ENCODE measurements around the gene MLLT10. TPM values are rescaled to one million over a fixed set of nuclear protein-coding genes. Genes with fewer than 3 reads are reported as not detected.

MLLT10 gene
- total RNA-seq, 1 experiment from 2014 or later, result 48.4 TPM

DNA sequence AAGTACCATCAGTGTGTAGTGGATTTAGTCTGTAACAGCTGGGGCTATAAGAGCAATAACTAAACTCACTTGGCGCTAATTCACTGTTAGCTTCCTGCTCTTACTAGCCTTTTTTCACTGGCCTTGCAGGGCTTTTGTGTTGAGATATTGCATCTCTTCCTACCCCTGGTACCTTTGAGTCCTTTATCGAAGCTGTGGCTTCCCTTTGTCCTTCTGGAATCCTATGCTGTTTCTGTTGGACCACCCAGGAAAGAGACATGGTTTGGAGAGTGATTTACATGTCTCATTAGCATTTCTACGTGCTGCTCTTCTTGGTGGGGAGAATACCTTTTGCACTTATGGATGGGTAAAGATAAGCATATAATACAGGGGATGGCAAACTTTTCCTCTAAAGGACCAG is 103.8 kb downstream of the MLLT10 start:
- ChIA-PET POLR2A (ENCODE audit: unreplicated experiment) (no interaction called here), CTCF (no interaction called here)
- Histone ChIP-seq H3K36me3 (ENCODE audit: low read depth) (no peaks in the 10 kb centered on the region), H3K4me2 (no peak overlapping the region), H3K9me2 (ENCODE audit: insufficient read depth) (no peaks in the 10 kb centered on the region), H3K4me3 (no peak overlapping the region), H3F3A (ENCODE audit: insufficient read depth, low read depth) (no peaks in the 10 kb centered on the region), H3K4me1 (replicated peaks; ENCODE audit: insufficient read depth) (no peaks in the 10 kb centered on the region), H4K20me1 (ENCODE audit: insufficient read depth) (no peaks in the 10 kb centered on the region), H3K27ac (no peak overlapping the region), H3K27me3 (ENCODE audit: insufficient read depth, low read depth) (no peaks in the 10 kb centered on the region), H3K9me3 (ENCODE audit: insufficient read depth, low read depth) (no peaks in the 10 kb centered on the region), H3K79me2 (ENCODE audit: low read depth) (no peaks in the 10 kb centered on the region), H2AFZ (no peak overlapping the region)
- no peak for DNase-seq
- TF ChIP-seq, protein P1, sequence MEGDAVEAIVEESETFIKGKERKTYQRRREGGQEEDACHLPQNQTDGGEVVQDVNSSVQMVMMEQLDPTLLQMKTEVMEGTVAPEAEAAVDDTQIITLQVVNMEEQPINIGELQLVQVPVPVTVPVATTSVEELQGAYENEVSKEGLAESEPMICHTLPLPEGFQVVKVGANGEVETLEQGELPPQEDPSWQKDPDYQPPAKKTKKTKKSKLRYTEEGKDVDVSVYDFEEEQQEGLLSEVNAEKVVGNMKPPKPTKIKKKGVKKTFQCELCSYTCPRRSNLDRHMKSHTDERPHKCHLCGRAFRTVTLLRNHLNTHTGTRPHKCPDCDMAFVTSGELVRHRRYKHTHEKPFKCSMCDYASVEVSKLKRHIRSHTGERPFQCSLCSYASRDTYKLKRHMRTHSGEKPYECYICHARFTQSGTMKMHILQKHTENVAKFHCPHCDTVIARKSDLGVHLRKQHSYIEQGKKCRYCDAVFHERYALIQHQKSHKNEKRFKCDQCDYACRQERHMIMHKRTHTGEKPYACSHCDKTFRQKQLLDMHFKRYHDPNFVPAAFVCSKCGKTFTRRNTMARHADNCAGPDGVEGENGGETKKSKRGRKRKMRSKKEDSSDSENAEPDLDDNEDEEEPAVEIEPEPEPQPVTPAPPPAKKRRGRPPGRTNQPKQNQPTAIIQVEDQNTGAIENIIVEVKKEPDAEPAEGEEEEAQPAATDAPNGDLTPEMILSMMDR (conservative IDR thresholded peaks at IDR 0.05), result no peak
- TF ChIP-seq EZH2 (IDR thresholded peaks at IDR 0.05; ENCODE audit: low read depth), result no peak
- no TSS peak for BruUV-seq (replicated peaks)
- intact Hi-C loops (cut with micrococcal nuclease; ENCODE audit: unreplicated experiment), result no loop called here

- Histone ChIP-seq H3K4me3 (no peak overlapping the region), H3K27ac (no peak overlapping the region), H3K9me2 (ENCODE audit: insufficient read depth) (no peaks in the 10 kb centered on the region), H3K9me3 (ENCODE audit: insufficient read depth, low read depth) (no peaks in the 10 kb centered on the region), H3K79me2 (ENCODE audit: low read depth) (no peaks in the 10 kb centered on the region), H3K36me3 (ENCODE audit: low read depth) (no peaks in the 10 kb centered on the region), H3F3A (ENCODE audit: insufficient read depth, low read depth) (no peaks in the 10 kb centered on the region), H2AFZ (no peak overlapping the region), H3K4me2 (no peak overlapping the region), H3K4me1 (replicated peaks; ENCODE audit: insufficient read depth) (no peaks in the 10 kb centered on the region), H4K20me1 (ENCODE audit: insufficient read depth) (no peaks in the 10 kb centered on the region), H3K27me3 (ENCODE audit: insufficient read depth, low read depth) (no peaks in the 10 kb centered on the region)
- POLR2A ChIA-PET (ENCODE audit: unreplicated experiment), result no interaction called here
- TF ChIP-seq, protein P1 (conservative IDR thresholded peaks at IDR 0.05), result no peak
- no peak for TF ChIP-seq EZH2 (IDR thresholded peaks at IDR 0.05; ENCODE audit: low read depth)
- BruUV-seq (replicated peaks), result no TSS peak
- no peak for DNase-seq
- CTCF ChIA-PET, result no interaction called here
- intact Hi-C loops (cut with micrococcal nuclease; ENCODE audit: unreplicated experiment), result no loop called here
Observed at GRCh38 chr10:21638681-21639080, 104.6 kb downstream of the MLLT10 start.

DNA sequence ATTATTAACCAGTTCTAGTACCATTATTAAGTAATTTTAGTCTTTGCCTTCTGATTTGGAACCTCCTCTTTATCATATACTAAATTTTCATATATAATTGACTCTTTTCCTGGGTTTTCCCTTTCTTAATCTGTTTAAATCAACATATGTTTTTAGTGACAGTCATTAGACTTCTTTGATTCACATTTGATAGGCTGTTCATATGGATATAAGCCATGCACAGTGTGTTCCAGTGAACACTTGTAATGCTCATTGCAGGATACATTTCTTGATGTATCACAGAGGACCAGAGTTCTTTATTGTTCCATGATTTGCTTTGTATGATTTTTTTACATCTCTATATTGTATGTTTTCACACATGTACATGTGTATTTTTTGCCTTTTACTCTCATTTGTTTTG is 114.0 kb downstream of the MLLT10 start:
- Histone ChIP-seq H3K4me1 (replicated peaks; ENCODE audit: insufficient read depth) (no peaks in the 10 kb centered on the region), H2AFZ (no peak overlapping the region), H3K4me2 (no peak overlapping the region), H3K9me3 (ENCODE audit: insufficient read depth, low read depth) (no peaks in the 10 kb centered on the region), H3K27ac (no peak overlapping the region), H3K9me2 (ENCODE audit: insufficient read depth) (no peaks in the 10 kb centered on the region), H4K20me1 (ENCODE audit: insufficient read depth) (0 out of 2 replicates have a peak, but pooled peaks cover 2% of the 10 kb centered on the region), H3K79me2 (ENCODE audit: low read depth) (no peaks in the 10 kb centered on the region), H3K27me3 (ENCODE audit: insufficient read depth, low read depth) (no peaks in the 10 kb centered on the region), H3K4me3 (no peak overlapping the region), H3F3A (ENCODE audit: insufficient read depth, low read depth) (no peaks in the 10 kb centered on the region), H3K36me3 (ENCODE audit: low read depth) (no peaks in the 10 kb centered on the region)
- no TSS peak for BruUV-seq (replicated peaks)
- POLR2A ChIA-PET (ENCODE audit: unreplicated experiment), result no interaction called here
- no peak for DNase-seq
- intact Hi-C loops (cut with micrococcal nuclease; ENCODE audit: unreplicated experiment), result no loop called here
- no peak for TF ChIP-seq EZH2 (IDR thresholded peaks at IDR 0.05; ENCODE audit: low read depth)
- TF ChIP-seq, protein P1 (conservative IDR thresholded peaks at IDR 0.05), result no peak
- CTCF ChIA-PET, result no interaction called here

All from PC-9 (cell line).